Vagina (tissue), 2 donors: ENCODE data around the gene ACTR8. TPM values are rescaled to one million over a fixed set of nuclear protein-coding genes. Genes with fewer than 3 reads are reported as not detected.

Experiments
- DNase-seq, 2 donors: peaks; one replicate each; pipeline ENCODE4 v3.0.0-alpha.2; 2017; ENCODE audit errors: extremely low spot score in 2 of 2
- H3K27ac ChIP-seq: fragments of 200-600 bp; sonication (generic); one replicate; pipeline ENCODE4 v1.5.1; 2019
- H3K27me3 ChIP-seq: fragments of 200-600 bp; sonication (generic); one replicate; pipeline ENCODE4 v1.5.1; 2019
- H3K36me3 ChIP-seq, 2 donors: fragments of 200-600 bp; sonication (generic); one replicate each; pipeline ENCODE4 v1.5.1; 2017 to 2019
- H3K4me1 ChIP-seq: fragments of 200-600 bp; sonication (generic); one replicate; pipeline ENCODE4 v1.5.1; 2019
- H3K4me3 ChIP-seq, 2 donors: fragments of 200-600 bp; sonication (generic); 1 replicate in 1 of 2; 2 replicates in 1 of 2; pipeline ENCODE4 v1.5.1; 2016 to 2019
- H3K9me3 ChIP-seq: fragments of 200-600 bp; sonication (generic); one replicate; pipeline ENCODE4 v1.5.1; 2019
- POLR2A ChIP-seq, 2 donors: fragments of 450-650 bp; IDR thresholded peaks; one replicate each; pipeline ENCODE4 v1.6.1; 2017; ENCODE audit warnings: antibody characterized with exemption in 2 of 2, mild to moderate bottlenecking in 2 of 2, moderate library complexity in 2 of 2
- POLR2AphosphoS5 ChIP-seq, 2 donors: sonication (generic); formaldehyde crosslinking; IDR thresholded peaks; one replicate each; pipeline ENCODE4 v1.9.0; 2017; ENCODE audit warnings: antibody characterized with exemption in 2 of 2, mild to moderate bottlenecking in 2 of 2, low read depth in 1 of 2; ENCODE audit not compliant: insufficient read depth in 1 of 2
- intact Hi-C: fragments of 100-400 bp; cut with DNase I; formaldehyde crosslinking; loops from one replicate; pipeline ENCODE4 v1.15.1; 2023
- total RNA-seq: library from RNA; depleted of rRNA; stranded (reverse); fragments of >200 nt; gene quantifications from one replicate; pipeline ENCODE4 v1.2.3, GENCODE V29; 2016
- TF ChIP-seq, protein P1 (sequence below), 3 experiments: fragments of 450-650 bp in 2 of 3; fragments of 200-600 bp in 1 of 3; sonication (generic) in 1 of 3; IDR thresholded peaks; one replicate each; pipeline ENCODE4 v1.5.1; 2017 to 2019; ENCODE audit warnings: antibody characterized with exemption in 3 of 3, mild to moderate bottlenecking in 2 of 3, moderate library complexity in 2 of 3

ACTR8 gene
- total RNA-seq, 1 donor from 2014 or later = 18.4 TPM

DNA sequence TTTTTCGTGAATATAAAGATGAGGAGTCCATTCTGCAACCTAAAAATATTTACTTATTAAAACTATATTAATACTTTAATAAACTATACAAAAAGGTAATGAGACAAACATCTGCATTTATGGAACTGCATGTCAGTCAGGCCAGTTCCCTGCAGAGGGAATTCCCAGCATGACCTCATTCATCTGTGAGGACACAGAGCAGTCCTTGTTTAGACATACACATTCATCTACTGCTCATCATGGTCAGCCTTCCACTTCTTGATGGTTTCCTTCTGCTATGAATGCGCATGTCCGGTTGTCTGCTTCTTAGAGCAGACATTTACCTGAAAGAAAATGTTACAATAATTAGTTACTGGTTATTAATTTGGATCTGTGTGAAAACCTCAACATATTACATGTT, 3.3 kb upstream of the ACTR8 start:
- Histone ChIP-seq H3K27ac (no peak overlapping the region), H3K27me3 (no peaks in the 10 kb centered on the region), H3K9me3 (no peaks in the 10 kb centered on the region), H3K36me3 (peaks cover 0 to 22% of the 10 kb centered on the region in 2 donors), H3K4me3 (no peak overlapping the region), H3K4me1 (peaks cover 25% of the 10 kb centered on the region)
- TF ChIP-seq, protein P1, sequence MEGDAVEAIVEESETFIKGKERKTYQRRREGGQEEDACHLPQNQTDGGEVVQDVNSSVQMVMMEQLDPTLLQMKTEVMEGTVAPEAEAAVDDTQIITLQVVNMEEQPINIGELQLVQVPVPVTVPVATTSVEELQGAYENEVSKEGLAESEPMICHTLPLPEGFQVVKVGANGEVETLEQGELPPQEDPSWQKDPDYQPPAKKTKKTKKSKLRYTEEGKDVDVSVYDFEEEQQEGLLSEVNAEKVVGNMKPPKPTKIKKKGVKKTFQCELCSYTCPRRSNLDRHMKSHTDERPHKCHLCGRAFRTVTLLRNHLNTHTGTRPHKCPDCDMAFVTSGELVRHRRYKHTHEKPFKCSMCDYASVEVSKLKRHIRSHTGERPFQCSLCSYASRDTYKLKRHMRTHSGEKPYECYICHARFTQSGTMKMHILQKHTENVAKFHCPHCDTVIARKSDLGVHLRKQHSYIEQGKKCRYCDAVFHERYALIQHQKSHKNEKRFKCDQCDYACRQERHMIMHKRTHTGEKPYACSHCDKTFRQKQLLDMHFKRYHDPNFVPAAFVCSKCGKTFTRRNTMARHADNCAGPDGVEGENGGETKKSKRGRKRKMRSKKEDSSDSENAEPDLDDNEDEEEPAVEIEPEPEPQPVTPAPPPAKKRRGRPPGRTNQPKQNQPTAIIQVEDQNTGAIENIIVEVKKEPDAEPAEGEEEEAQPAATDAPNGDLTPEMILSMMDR (IDR thresholded peaks at IDR 0.05) = no peak
- TF ChIP-seq POLR2A (IDR thresholded peaks at IDR 0.05) = no peak
- TF ChIP-seq POLR2AphosphoS5 (IDR thresholded peaks at IDR 0.05; ENCODE audit: insufficient read depth in 1 of 2, low read depth in 1 of 2) = no peak
- no peak for DNase-seq
- intact Hi-C loops = no loop called here

DNA sequence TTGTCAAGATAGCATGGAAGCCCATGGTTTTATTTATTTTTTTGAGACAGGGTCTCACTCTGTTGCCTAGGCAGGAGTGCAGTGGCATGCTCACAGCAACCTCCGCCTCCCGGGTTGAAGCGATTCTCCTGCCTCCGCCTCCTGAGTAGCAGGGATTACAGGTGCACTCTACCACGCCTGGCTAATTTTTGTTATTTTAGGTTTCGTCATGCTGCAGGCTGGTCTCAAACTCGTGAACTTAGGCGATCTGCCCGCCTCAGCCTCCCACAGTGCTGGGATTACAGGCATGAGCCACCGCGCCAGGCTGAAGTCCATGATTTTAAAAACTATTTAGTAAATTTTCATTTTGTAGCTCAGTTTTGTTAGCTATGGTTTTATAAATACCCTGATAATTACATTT, 2.7 kb upstream of the ACTR8 start:
- H3K36me3 ChIP-seq = peaks cover 0 to 26% of the 10 kb centered on the region in 2 donors
- intact Hi-C loops = no loop called here
- H3K27ac ChIP-seq = no peak overlapping the region
- H3K4me3 ChIP-seq = no peak overlapping the region
- peaks cover 25% of the 10 kb centered on the region for H3K4me1 ChIP-seq
- H3K27me3 ChIP-seq = no peaks in the 10 kb centered on the region
- no peak for DNase-seq
- H3K9me3 ChIP-seq = no peaks in the 10 kb centered on the region
- TF ChIP-seq, protein P1 (IDR thresholded peaks at IDR 0.05) = no peak
- TF ChIP-seq POLR2A (IDR thresholded peaks at IDR 0.05) (no peak), POLR2AphosphoS5 (IDR thresholded peaks at IDR 0.05; ENCODE audit: insufficient read depth in 1 of 2, low read depth in 1 of 2) (no peak)

DNA sequence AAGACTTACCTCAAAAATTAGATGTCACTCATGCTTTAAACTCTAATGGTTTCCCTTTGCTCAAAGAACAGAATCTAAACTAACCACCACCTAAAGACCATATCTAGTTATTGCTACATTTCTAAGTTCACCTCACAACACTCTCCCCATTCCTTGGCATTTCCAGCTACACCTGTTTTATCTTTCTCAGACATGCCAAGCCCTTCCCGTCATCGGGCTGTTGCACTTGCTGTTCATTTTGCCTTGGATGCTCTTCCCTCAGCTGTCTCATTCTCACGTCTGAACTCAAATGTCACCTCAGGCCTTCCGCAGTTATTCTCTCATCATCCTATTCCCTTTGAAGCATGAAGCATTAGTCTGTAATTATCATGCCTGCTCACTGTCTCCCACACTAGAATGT, 1.1 kb upstream of the ACTR8 start:
- no peak overlapping the region for H3K27ac ChIP-seq
- intact Hi-C loops = no loop called here
- peaks cover 19% of the 10 kb centered on the region for H3K4me1 ChIP-seq
- TF ChIP-seq POLR2AphosphoS5 (IDR thresholded peaks at IDR 0.05; ENCODE audit: insufficient read depth in 1 of 2, low read depth in 1 of 2) = no peak
- no peak for TF ChIP-seq POLR2A (IDR thresholded peaks at IDR 0.05)
- TF ChIP-seq, protein P1 (IDR thresholded peaks at IDR 0.05) = no peak
- H3K9me3 ChIP-seq = no peaks in the 10 kb centered on the region
- H3K36me3 ChIP-seq = peaks cover 0 to 38% of the 10 kb centered on the region in 2 donors
- no peaks in the 10 kb centered on the region for H3K27me3 ChIP-seq
- DNase-seq = no peak
- H3K4me3 ChIP-seq = no peak overlapping the region

DNA sequence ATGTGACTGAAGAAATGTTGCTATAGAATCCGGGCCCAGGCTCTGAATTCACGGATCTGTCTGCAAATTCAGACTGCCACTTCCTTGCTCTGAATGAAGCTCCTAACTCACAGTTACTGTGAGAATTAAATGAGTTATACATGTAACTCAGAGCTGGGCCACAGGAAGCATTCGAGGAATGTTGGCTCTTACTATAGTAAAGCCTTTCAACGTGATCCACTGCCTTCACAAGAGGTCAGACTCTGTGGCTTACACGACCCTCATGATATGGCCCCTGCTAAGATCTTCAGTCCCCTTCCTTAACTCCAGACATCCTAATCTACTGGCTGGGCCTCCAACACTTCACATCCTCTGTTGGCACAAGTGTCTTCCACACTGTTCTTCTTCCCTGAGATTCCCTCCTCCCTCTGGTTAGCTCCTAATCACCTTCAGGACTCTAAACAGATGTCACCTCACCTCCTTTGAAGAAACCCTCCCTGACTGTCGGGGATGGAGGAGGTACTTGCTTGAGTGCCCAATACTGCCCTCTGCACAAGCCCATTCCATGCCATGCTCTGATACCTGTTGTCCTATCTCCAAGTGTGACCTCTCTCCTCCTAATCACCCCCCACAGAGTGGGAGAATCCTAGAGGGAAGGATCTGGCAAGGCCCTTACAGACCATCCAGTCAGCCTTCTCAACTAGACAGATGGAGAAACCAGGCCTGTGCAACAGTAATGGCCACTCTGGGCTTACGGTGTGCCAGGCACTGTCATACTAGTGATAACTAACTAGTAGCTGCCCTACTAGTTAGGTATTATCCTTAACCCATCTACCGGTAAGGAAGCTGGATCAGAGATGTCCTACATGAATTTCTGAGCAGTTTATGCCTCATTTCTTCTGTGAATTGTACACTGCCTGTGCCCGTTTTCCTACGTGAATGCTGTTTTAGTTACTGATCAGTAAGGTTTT, 1.3 kb downstream of the ACTR8 start:
- Histone ChIP-seq H3K27me3 (no peaks in the 10 kb centered on the region), H3K36me3 (peaks cover 0 to 51% of the 10 kb centered on the region in 2 donors), H3K9me3 (no peaks in the 10 kb centered on the region), H3K27ac (peak overlapping the region; percentile 82), H3K4me3 (peak overlapping the region; percentile 73 to 89), H3K4me1 (peaks cover 19% of the 10 kb centered on the region)
- no peak for TF ChIP-seq POLR2AphosphoS5 (IDR thresholded peaks at IDR 0.05; ENCODE audit: insufficient read depth in 1 of 2, low read depth in 1 of 2)
- no peak for TF ChIP-seq POLR2A (IDR thresholded peaks at IDR 0.05)
- TF ChIP-seq, protein P1 (IDR thresholded peaks at IDR 0.05) = no peak
- no peak for DNase-seq
- intact Hi-C loops = no loop called here
